ENCODE data around the gene CACNG7. TPM values are rescaled to one million over a fixed set of nuclear protein-coding genes. Genes with fewer than 3 reads are reported as not detected.

CACNG7 gene
- total RNA-seq, 1 experiment from 2014 or later = 22.7 TPM

- Mint-ChIP-seq H3K36me3 (ENCODE audit: insufficient read depth in 1 of 3, low read depth in 3 of 3) (peaks cover 11 to 24% (median 13%) of the 10 kb centered on the region in 3 experiments; a peak in 6 of 7 replicates), H3K4me1 (peaks cover 2% of the 10 kb centered on the region in 2 experiments; a peak in 2 of 4 replicates), H3K9me3 (no peaks in the 10 kb centered on the region), H3K27ac (no peak overlapping the region), H3K27me3 (ENCODE audit: low read depth) (peaks cover 5% of the 10 kb centered on the region; the same call in 1 of the 2 replicates), H3K4me3 (no peak overlapping the region)
- DNase-seq = peak; percentile 45
- no peaks in the 10 kb centered on the region for H3K4me1 ChIP-seq (ENCODE audit: insufficient read depth, low read length)
- H4K91ac ChIP-seq (ENCODE audit: insufficient read length, low read depth, low read length) = no peak overlapping the region
- no peaks in the 10 kb centered on the region for H3K79me1 ChIP-seq (ENCODE audit: insufficient read depth, low read depth, low read length, poor library complexity, severe bottlenecking)
- H3K14ac ChIP-seq (ENCODE audit: insufficient read depth, low read length) = no peak overlapping the region
- no peak overlapping the region for H3T11ph ChIP-seq (ENCODE audit: low read length)
- H3K23ac ChIP-seq (ENCODE audit: insufficient read length, low read depth, low read length) = no peak overlapping the region
- H2BK12ac ChIP-seq (ENCODE audit: insufficient read length, low read depth, low read length) = no peak overlapping the region
- TF ChIP-seq CTCF (conservative IDR thresholded peaks at IDR 0.05) = no peak
- H2BK15ac ChIP-seq (ENCODE audit: low read depth, low read length) = no peak overlapping the region
- no peak overlapping the region for H3K27ac ChIP-seq (ENCODE audit: insufficient read length, low read depth, low read length)
- H3K4me2 ChIP-seq (ENCODE audit: insufficient read depth, insufficient read length, low read length) = no peak overlapping the region
- H3K79me2 ChIP-seq (ENCODE audit: insufficient read depth, low read length) = no peaks in the 10 kb centered on the region
- H3K27me3 ChIP-seq (ENCODE audit: insufficient read depth, low read length) = no peaks in the 10 kb centered on the region
- H4K5ac ChIP-seq (ENCODE audit: insufficient read length, low read depth, low read length) = no peak overlapping the region
- H4K20me1 ChIP-seq (ENCODE audit: control insufficient read depth, insufficient read depth, insufficient read length) = no peaks in the 10 kb centered on the region
- no peak overlapping the region for H3K9ac ChIP-seq (ENCODE audit: extremely low read depth, insufficient read length, low read length)
- WGBS (ENCODE audit: extremely low coverage, insufficient read length, low lambda C conversion rate) = no CpG with 5 or more reads among the region's 10 CpGs
- no peak overlapping the region for H3K18ac ChIP-seq (ENCODE audit: insufficient read length, low read depth, low read length)
- H2AFZ ChIP-seq (ENCODE audit: low read length) = no peak overlapping the region
- no peak overlapping the region for H4K8ac ChIP-seq (replicated peaks; ENCODE audit: insufficient read length, low read depth, low read length)
- no peak overlapping the region for H2AK5ac ChIP-seq (ENCODE audit: insufficient read length, low read length)
- no peak overlapping the region for H3K56ac ChIP-seq (ENCODE audit: insufficient read length, low read depth, low read length)
- H3K23me2 ChIP-seq (ENCODE audit: insufficient read length, low read depth, low read length, poor library complexity, severe bottlenecking) = no peaks in the 10 kb centered on the region
- H3K4ac ChIP-seq (ENCODE audit: low read depth, low read length) = no peak overlapping the region
- H2BK20ac ChIP-seq (ENCODE audit: low read depth, low read length, poor library complexity, severe bottlenecking) = no peak overlapping the region
- no peak overlapping the region for H2BK120ac ChIP-seq (ENCODE audit: low read depth, low read length, poor library complexity, severe bottlenecking)
- no peaks in the 10 kb centered on the region for H3K9me3 ChIP-seq (ENCODE audit: control insufficient read depth, low read depth, low read length)
- no peak overlapping the region for H2BK5ac ChIP-seq (ENCODE audit: insufficient read length, low read length)
Measured at GRCh38 chr19:53971673-53972072, 62.6 kb downstream of the CACNG7 start.
